ENCODE results near the gene CDKN1C.

The CDKN1C gene

GRCh38 chr11:2886191-2886894 is 768 bp upstream of the CDKN1C start:
- no peak for DNase-seq
- in situ Hi-C loops (cut with HindIII; ENCODE audit: low pct_ligation_motif_present, low sequenced_read_pairs), result no loop called here
- TF ChIP-seq, protein P1, sequence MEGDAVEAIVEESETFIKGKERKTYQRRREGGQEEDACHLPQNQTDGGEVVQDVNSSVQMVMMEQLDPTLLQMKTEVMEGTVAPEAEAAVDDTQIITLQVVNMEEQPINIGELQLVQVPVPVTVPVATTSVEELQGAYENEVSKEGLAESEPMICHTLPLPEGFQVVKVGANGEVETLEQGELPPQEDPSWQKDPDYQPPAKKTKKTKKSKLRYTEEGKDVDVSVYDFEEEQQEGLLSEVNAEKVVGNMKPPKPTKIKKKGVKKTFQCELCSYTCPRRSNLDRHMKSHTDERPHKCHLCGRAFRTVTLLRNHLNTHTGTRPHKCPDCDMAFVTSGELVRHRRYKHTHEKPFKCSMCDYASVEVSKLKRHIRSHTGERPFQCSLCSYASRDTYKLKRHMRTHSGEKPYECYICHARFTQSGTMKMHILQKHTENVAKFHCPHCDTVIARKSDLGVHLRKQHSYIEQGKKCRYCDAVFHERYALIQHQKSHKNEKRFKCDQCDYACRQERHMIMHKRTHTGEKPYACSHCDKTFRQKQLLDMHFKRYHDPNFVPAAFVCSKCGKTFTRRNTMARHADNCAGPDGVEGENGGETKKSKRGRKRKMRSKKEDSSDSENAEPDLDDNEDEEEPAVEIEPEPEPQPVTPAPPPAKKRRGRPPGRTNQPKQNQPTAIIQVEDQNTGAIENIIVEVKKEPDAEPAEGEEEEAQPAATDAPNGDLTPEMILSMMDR (IDR thresholded peaks at IDR 0.05; ENCODE audit: low read depth, low read length, missing control alignments), result peak; percentile 36
- Histone ChIP-seq H3K27ac (no peak overlapping the region), H3K27me3 (replicated peaks) (peaks cover 6% of the 10 kb centered on the region), H3K36me3 (replicated peaks) (no peaks in the 10 kb centered on the region), H3K4me3 (ENCODE audit: low read depth, low read length) (no peak overlapping the region)

GRCh38 chr11:2885017-2885677 is 428 bp downstream of the CDKN1C start:
- in situ Hi-C loops (cut with HindIII; ENCODE audit: low pct_ligation_motif_present, low sequenced_read_pairs), result no loop called here
- no peak overlapping the region for H3K27ac ChIP-seq
- peaks cover 6% of the 10 kb centered on the region for H3K27me3 ChIP-seq (replicated peaks)
- H3K4me3 ChIP-seq (ENCODE audit: low read depth, low read length), result peak overlapping the region; percentile 54
- TF ChIP-seq, protein P1 (IDR thresholded peaks at IDR 0.05; ENCODE audit: low read depth, low read length, missing control alignments), result peak; percentile 13
- DNase-seq, result no peak
- H3K36me3 ChIP-seq (replicated peaks), result no peaks in the 10 kb centered on the region

DNA sequence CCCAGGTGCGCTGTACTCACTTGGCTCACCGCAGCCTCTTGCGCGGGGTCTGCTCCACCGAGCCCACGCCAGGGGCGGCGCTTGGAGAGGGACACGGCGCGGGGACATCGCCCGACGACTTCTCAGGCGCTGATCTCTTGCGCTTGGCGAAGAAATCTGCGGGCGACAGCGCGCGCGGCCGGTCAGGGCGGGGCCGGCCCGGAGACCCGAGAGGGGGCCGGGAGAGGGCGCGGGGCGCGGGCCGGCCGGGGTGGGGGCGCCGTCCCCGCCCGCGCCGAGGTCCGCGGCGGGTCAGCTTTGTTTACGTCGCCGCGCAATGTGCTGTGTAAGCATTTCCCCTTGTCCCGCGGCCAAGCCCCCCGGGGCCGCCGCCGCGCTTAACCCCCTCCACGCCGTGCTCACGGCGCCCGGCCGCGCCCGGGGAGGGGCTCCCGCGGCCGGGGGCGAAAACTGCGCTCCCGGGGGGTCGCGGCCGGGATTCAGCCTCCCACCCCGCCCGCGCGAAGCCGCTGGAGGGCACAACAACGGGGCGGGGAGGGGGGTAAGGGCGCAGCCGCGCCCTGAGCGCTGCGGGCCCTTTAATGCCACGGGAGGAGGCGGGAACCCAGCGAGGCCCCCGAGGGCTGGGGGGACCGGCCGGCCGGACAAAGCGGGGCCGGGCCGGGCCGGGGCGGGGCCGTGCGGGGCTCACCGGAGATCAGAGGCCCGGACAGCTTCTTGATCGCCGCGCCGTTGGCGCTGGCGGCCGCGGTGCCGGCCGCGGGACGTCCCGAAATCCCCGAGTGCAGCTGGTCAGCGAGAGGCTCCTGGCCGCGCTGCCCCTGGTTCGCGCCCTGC is 1.4 kb downstream of the CDKN1C start:
- Histone ChIP-seq H3K27ac (no peak overlapping the region), H3K4me3 (ENCODE audit: low read depth, low read length) (peak overlapping the region; percentile 46), H3K36me3 (replicated peaks) (no peaks in the 10 kb centered on the region), H3K27me3 (replicated peaks) (peaks cover 6% of the 10 kb centered on the region)
- TF ChIP-seq, protein P1 (IDR thresholded peaks at IDR 0.05; ENCODE audit: low read depth, low read length, missing control alignments), result no peak
- in situ Hi-C loops (cut with HindIII; ENCODE audit: low pct_ligation_motif_present, low sequenced_read_pairs), result no loop called here
- no peak for DNase-seq

DNA sequence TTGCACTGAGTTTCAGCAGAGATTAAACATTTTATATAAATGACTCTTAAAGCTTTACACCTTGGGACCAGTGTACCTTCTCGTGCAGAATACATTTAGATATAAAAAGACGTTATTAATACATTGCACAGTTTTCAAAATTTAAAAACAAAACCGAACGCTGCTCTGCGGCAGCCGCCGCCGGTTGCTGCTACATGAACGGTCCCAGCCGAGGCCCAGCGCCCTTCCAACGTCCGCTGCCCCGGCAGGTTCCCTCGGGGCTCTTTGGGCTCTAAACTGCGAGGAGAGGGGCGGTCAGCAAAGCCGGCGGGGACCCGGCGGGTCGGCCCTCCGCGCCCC is 2.0 kb downstream of the CDKN1C start:
- H3K27me3 ChIP-seq (replicated peaks), result peaks cover 7% of the 10 kb centered on the region
- no peak overlapping the region for H3K27ac ChIP-seq
- no peaks in the 10 kb centered on the region for H3K36me3 ChIP-seq (replicated peaks)
- TF ChIP-seq, protein P1 (IDR thresholded peaks at IDR 0.05; ENCODE audit: low read depth, low read length, missing control alignments), result no peak
- peak overlapping the region; percentile 46 for H3K4me3 ChIP-seq (ENCODE audit: low read depth, low read length)
- in situ Hi-C loops (cut with HindIII; ENCODE audit: low pct_ligation_motif_present, low sequenced_read_pairs), result no loop called here
- no peak for DNase-seq

- H3K4me3 ChIP-seq (ENCODE audit: low read depth, low read length), result no peak overlapping the region
- DNase-seq, result no peak
- no peaks in the 10 kb centered on the region for H3K36me3 ChIP-seq (replicated peaks)
- in situ Hi-C loops (cut with HindIII; ENCODE audit: low pct_ligation_motif_present, low sequenced_read_pairs), result no loop called here
- peaks cover 7% of the 10 kb centered on the region for H3K27me3 ChIP-seq (replicated peaks)
- TF ChIP-seq, protein P1 (IDR thresholded peaks at IDR 0.05; ENCODE audit: low read depth, low read length, missing control alignments), result no peak
- H3K27ac ChIP-seq, result no peak overlapping the region
Measured at GRCh38 chr11:2882396-2883110, 3.0 kb downstream of the CDKN1C start.

Measured in brain microvascular endothelial cell (primary cell).